Measurements from ENCODE around the gene DAO. TPM values are rescaled to one million over a fixed set of nuclear protein-coding genes. Genes with fewer than 3 reads are reported as not detected.

DAO gene
- total RNA-seq (not detected), total RNA-seq (0 to 0.15 reads per million in 2 donors)

DNA sequence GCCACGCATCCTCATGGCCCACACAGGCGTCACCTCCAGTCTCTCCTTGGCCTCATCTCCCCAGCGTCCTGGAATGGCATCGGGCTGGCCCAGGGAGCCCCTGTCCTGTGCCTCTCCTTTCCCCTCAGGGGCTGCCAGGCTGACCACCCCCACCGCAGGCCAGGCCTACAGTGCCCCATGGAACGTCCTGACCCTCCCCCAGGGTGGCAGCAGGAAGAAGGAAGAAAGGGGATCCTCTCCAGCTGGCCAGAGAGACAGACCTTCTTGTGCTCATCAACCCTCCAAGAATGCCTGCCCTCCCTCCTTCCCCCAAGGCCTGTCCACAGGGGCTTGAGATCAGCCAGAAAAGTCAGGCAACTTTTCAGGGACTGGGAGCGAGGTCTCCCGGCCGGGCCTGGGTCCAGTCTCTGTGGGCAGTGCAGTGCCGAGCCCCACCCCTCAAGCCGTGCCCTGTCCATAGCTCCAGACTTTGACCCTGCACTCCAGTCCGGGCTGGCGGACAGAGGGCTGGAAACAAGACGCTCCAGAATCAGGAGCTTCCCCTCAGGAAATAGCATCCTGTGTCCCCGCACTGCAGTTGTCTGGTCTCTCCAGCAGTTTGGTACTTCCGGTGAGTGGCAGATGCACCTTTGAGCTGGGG is at the start of gene DAO:
Gene DAO, plus strand, starts transcription at position 478 of the 640 bp plus-strand sequence. CDS start 4,915 bp downstream, outside the sequence.
- Mint-ChIP-seq H3K27ac (no peak within 1 kb of the TSS), H3K4me3 (no peak within 1 kb of the TSS), H3K4me1 (peaks cover 2% of the 10 kb centered on the region), H3K27me3 (no peaks in the 10 kb centered on the region), H3K36me3 (ENCODE audit: low read depth) (no peaks in the 10 kb centered on the region)
- no peaks in the 10 kb centered on the region for H3K9me3 ChIP-seq (ENCODE audit: control insufficient read depth, low read length, poor library complexity, severe bottlenecking)
- DNase-seq = no peak
- no peak for ATAC-seq

DNA sequence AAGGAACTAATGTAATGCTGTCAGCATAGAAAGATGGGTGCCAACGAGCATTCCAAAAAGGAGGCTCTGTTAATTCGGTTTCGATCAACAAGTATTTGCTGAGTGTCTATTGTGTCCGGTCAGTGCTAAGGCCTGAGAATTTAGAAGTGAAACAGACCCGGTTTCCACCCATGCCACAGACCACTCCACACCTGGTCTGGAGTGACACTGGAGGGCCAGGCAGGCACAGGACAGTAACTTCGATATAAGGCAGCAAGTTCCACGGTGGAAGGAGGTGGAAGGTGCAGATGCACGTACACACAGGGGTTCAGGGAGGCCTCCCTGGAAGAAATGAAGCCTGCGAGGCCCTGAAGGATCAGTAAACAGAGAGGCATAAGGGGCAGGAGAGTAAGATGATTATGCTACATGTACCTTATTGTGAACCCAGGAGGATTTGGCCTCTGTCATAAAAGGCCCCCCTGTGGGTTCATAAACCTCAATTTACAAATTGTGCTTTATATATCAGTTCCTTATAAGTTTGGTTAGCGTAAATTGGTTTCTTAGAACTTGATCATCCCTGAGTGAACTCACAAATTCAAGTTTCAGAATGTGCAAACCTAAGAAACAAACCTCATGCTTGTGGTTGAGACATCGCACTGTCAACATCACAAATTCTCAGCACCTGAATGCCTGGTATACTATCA is 48.4 kb upstream of the DAO start:
- Mint-ChIP-seq H3K27ac (no peak overlapping the region), H3K4me1 (peaks cover 14% of the 10 kb centered on the region), H3K27me3 (no peaks in the 10 kb centered on the region), H3K4me3 (no peak overlapping the region), H3K36me3 (ENCODE audit: low read depth) (peaks cover 4% of the 10 kb centered on the region)
- H3K9me3 ChIP-seq (ENCODE audit: control insufficient read depth, low read length, poor library complexity, severe bottlenecking) = no peaks in the 10 kb centered on the region
- DNase-seq (no peak), ATAC-seq (no peak)

DNA sequence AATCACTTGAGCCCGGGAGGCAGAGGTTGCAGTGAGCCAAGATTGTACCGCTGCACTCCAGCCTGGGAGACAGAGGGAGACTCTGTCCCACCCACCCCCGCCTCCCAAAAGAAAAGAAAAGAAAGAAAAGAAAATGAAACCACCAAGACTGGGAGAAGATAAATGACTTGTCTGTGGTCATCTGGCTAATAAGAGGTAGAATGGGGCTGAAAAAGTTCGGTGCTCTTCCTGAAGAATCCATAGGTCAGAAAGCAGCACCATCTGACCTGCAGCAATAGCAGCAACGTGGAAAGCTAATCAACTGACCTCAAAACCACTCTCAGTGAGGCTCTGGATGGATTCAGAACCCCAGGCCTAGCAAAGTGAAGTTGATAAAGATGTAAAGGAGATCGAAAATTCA is 47.7 kb upstream of the DAO start:
- no peak overlapping the region for H3K27ac Mint-ChIP-seq
- ATAC-seq = no peak
- no peaks in the 10 kb centered on the region for H3K27me3 Mint-ChIP-seq
- no peaks in the 10 kb centered on the region for H3K9me3 ChIP-seq (ENCODE audit: control insufficient read depth, low read length, poor library complexity, severe bottlenecking)
- peaks cover 4% of the 10 kb centered on the region for H3K36me3 Mint-ChIP-seq (ENCODE audit: low read depth)
- no peak overlapping the region for H3K4me3 Mint-ChIP-seq
- no peak for DNase-seq
- peaks cover 11% of the 10 kb centered on the region for H3K4me1 Mint-ChIP-seq

DNA sequence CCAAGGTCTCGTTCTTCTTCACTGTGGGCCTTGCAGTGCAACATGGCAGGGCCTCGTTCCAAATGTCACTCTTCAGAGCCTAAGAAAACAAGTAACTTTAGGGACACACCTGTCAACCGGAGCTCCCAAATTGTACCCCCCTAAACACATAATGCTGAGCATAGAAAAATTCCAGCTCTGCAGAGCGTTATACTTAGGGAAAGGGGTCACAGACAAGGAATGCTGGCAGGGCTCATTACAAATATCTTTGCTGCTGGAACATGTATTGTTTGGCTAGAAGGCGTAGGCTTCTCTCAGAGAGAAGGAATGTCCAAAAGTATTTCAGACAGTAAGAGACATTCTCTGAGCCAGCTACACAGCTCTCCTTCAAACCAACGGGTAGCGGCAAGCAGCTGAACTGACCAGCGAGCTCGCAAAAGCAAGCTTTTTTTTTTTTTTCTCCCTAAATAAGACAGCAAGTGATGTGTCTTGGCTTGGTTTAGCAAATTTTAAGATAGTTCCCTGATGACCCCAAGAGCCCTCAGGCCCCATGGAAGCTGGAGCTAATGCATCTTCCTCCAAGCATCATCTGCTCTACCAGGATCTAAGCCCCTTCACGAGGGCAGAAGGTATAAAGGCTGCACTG is 47.0 kb upstream of the DAO start:
- ATAC-seq (no peak), DNase-seq (no peak)
- no peaks in the 10 kb centered on the region for H3K9me3 ChIP-seq (ENCODE audit: control insufficient read depth, low read length, poor library complexity, severe bottlenecking)
- no peak overlapping the region for H3K27ac Mint-ChIP-seq
- H3K27me3 Mint-ChIP-seq = no peaks in the 10 kb centered on the region
- no peak overlapping the region for H3K4me3 Mint-ChIP-seq
- peaks cover 13% of the 10 kb centered on the region for H3K4me1 Mint-ChIP-seq
- H3K36me3 Mint-ChIP-seq (ENCODE audit: low read depth) = peaks cover 4% of the 10 kb centered on the region

DNA sequence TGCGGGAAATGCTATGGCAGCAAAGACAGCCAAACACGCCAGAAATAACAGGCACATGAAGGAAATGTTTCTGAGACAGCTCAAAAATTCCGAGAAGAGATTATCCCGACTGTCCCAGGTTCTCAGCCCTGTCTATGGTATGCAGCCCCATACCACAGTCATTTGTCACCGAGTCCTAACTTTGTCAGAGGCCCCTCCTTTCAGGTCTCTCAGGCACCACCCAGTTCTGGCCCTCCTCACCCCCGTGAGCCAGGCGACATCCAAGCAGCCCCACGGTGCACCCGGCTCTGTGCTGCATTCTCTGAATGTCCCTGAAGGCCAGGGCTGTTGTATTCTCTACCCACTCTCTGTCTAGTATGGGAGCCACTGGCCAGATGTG is 46.5 kb upstream of the DAO start:
- Mint-ChIP-seq H3K27me3 (no peaks in the 10 kb centered on the region), H3K27ac (no peak overlapping the region), H3K4me3 (no peak overlapping the region), H3K4me1 (peaks cover 18% of the 10 kb centered on the region), H3K36me3 (ENCODE audit: low read depth) (peaks cover 4% of the 10 kb centered on the region)
- no peaks in the 10 kb centered on the region for H3K9me3 ChIP-seq (ENCODE audit: control insufficient read depth, low read length, poor library complexity, severe bottlenecking)
- ATAC-seq (no peak), DNase-seq (no peak)

DNA sequence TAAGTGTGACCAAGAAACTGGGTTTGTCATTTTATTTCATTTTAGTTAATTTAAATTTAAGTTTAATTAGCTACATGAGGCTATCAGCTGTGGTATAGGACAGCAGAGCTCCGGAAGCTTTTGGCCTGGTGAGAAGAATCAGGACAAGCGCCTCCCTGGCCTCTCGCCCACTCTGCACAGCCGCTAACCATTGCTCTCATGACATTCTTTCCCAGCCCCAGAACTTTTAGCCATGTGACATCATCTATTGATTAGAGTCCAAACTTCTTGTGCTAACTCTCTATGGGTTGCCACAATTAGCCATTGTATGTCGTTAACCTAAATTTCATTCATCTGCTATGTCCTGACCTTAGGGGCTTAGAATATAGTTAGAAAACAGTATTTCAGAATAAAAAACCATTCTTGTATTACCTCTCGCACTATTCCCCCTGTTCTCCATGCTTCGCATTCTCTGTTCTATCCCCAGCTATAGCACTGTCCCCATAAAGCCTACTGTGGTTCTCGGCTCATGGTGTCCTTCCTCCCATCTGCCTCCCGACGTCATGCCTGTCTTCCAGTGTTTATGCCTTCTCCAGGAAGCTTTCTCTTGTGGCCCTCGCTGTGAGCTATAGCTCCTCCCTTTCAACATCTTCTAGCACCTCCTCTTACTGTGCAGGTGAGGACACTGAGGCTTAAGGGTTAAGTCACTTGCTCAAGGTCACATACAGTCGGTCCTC is 46.0 kb upstream of the DAO start:
- DNase-seq (no peak), ATAC-seq (no peak)
- Mint-ChIP-seq H3K27me3 (no peaks in the 10 kb centered on the region), H3K36me3 (ENCODE audit: low read depth) (peaks cover 4% of the 10 kb centered on the region), H3K27ac (peak overlapping the region; percentile 34), H3K4me1 (peaks cover 23% of the 10 kb centered on the region), H3K4me3 (no peak overlapping the region)
- no peaks in the 10 kb centered on the region for H3K9me3 ChIP-seq (ENCODE audit: control insufficient read depth, low read length, poor library complexity, severe bottlenecking)

DNA sequence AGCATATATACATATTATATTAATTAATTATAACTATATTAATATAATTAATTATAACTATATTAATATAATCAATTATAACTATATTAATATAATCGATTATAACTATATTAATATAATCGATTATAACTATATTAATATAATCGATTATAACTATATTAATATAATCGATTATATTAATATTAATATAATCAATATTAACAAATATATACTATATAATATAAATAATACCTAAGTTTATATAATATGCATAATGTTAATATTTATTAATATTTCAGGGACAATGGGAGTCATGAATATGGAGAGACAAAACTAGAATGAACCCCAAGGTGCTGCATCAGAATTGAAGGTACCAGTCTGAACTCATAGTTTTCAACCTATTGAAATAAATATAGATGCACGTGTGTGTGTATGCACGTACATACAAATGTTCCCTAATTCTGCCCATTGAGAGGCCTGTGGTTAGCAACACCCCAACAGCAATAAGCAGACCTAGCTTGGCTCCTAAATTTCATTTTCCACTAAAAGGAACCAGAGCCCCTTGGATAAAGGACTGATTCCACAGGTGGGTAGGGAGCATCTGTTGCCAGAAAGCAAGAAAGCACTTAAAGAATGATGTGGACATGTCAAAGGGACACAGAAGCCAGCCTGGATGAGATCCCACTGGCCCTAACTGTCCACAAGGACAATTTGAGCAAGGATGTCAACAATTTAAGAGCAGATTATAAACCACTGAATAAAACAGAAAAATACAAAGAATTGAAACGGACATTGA is 43.8 kb upstream of the DAO start:
- Mint-ChIP-seq H3K4me1 (peaks cover 26% of the 10 kb centered on the region), H3K27ac (peak overlapping the region; percentile 95), H3K4me3 (no peak overlapping the region), H3K27me3 (no peaks in the 10 kb centered on the region), H3K36me3 (ENCODE audit: low read depth) (peaks cover 3% of the 10 kb centered on the region)
- no peaks in the 10 kb centered on the region for H3K9me3 ChIP-seq (ENCODE audit: control insufficient read depth, low read length, poor library complexity, severe bottlenecking)
- DNase-seq = no peak
- no peak for ATAC-seq

DNA sequence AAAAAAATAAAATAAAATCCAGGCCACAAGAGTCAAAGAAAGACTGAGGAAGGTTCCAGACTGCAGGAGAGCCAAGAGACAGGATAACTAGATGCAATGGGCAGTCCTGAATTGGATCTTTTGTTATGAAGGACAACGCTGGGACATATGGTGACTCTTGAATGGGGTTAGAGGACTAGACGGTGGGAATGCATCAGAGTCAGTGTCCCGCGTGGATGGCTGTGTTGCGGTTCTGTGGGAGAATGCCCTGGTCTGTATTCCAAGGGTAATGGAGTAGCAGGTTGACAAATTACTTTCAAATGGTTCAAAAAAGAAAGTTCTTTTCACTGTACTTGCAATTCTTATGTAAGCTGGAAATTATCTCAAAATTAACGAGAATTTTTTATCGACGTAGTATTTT is 42.7 kb upstream of the DAO start:
- DNase-seq = no peak
- no peaks in the 10 kb centered on the region for H3K9me3 ChIP-seq (ENCODE audit: control insufficient read depth, low read length, poor library complexity, severe bottlenecking)
- peak overlapping the region; percentile 95 for H3K27ac Mint-ChIP-seq
- ATAC-seq = no peak
- H3K4me1 Mint-ChIP-seq = peaks cover 28% of the 10 kb centered on the region
- H3K36me3 Mint-ChIP-seq (ENCODE audit: low read depth) = peaks cover 3% of the 10 kb centered on the region
- H3K27me3 Mint-ChIP-seq = no peaks in the 10 kb centered on the region
- H3K4me3 Mint-ChIP-seq = no peak overlapping the region

DNA sequence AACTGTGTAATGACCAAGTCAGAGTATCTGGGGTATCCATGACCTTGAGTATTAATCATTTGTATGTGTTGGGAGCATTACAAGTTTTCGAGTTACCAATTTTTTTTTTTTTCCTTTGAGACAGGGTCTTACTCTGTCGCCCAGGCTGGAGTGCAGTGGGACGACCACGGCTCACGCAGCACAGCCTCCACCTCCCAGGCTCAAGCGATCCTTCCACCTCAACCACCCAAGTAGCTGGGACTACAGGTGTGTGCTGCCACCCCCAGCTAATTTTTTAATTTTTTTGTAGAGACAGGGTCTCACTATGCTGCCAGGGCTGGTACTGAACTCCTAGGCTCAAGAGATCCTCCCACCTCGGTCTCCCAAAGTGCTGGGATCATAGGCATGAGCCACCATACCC is 42.2 kb upstream of the DAO start:
- Mint-ChIP-seq H3K27me3 (no peaks in the 10 kb centered on the region), H3K36me3 (ENCODE audit: low read depth) (peaks cover 3% of the 10 kb centered on the region), H3K27ac (peak overlapping the region; percentile 95), H3K4me1 (peaks cover 28% of the 10 kb centered on the region), H3K4me3 (no peak overlapping the region)
- DNase-seq (no peak), ATAC-seq (no peak)
- H3K9me3 ChIP-seq (ENCODE audit: control insufficient read depth, low read length, poor library complexity, severe bottlenecking) = no peaks in the 10 kb centered on the region

DNA sequence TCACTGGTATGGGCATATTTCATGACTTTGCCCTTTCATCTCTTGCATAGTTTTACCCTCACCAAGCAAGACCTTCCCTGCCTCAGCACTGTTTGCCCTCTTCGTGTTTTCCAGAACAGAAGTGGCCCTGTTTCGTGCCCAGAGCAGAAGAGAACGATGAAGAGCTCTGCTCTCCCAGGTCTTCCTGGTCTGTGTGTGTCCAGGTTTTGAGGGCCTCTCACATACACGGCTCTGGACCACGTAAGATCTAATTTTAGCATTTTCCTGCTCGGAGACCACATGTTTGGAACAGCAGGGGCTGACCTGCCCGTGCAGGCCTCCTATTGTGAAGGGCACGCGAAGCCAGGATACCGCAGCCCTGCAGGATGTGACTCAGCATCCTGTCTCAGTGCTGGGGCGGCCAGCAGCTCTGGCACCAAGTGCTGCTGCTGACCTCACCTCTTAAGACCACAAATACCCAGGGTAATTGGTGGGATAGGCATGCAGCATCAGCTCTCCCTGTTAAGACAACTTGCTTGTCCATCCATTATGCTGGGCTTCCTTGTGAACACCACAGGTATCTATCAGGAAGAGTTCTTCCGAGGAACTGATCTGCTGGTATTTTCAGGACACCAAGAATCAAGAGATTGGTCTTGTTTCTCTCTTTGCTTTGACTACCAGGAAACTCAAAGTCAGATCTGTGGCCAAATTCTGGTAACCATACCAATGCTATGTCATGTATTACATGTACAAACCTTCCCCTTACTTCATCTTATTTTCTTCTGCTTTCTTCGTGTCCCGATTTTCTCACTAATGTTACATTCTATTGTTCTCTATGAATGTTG is 41.5 kb upstream of the DAO start:
- Mint-ChIP-seq H3K27ac (peak overlapping the region; percentile 95), H3K27me3 (no peaks in the 10 kb centered on the region), H3K4me3 (peak overlapping the region; percentile 82), H3K36me3 (ENCODE audit: low read depth) (peaks cover 3% of the 10 kb centered on the region), H3K4me1 (peaks cover 28% of the 10 kb centered on the region)
- DNase-seq (peak; percentile 27 to 45 (median 31)), ATAC-seq (peak; percentile 94)
- no peaks in the 10 kb centered on the region for H3K9me3 ChIP-seq (ENCODE audit: control insufficient read depth, low read length, poor library complexity, severe bottlenecking)

DNA sequence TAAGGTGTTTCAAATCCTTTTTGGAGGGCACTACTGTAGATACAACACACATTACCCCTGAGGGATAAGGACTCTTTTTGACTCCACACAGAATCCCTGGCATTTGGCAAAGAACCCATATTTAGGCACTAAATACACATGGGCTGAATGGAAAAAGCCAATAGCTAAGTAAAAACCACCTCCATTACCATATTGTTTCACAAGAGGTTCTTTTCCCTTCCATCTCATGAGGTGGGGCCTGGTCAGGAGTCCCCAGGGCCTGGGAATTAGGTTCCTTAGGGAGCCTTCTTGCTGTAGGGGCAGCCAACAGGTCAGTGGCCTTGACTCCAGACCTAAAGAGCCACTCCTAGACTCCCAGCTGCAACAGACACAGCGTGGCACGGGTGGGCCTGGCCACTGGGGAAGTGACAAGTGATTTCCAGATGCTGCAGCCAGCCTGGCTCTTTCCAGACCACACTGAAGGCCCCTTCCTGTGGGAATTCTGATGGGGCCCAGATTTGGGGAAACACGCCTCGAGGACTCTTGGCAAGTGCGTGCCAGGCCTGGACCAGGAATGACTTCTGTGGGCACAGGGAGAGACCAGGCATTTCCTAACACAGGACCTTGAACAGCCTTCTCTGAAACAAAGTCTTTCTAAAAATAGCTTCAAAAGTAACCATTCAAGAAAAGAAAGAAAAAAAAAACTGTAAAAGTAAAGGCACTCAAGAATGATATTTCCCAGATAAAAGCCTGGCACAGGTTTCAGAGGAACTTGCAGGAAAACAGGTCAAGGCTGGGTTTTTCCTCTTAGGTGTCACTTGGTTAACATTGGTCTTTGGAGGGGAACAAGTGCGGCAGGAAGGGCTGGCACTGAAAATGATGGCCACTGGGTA is 40.6 kb upstream of the DAO start:
- ATAC-seq = no peak
- no peak for DNase-seq
- H3K4me3 Mint-ChIP-seq = peak overlapping the region; percentile 82
- H3K27ac Mint-ChIP-seq = peak overlapping the region; percentile 95
- no peaks in the 10 kb centered on the region for H3K27me3 Mint-ChIP-seq
- no peaks in the 10 kb centered on the region for H3K36me3 Mint-ChIP-seq (ENCODE audit: low read depth)
- peaks cover 26% of the 10 kb centered on the region for H3K4me1 Mint-ChIP-seq
- no peaks in the 10 kb centered on the region for H3K9me3 ChIP-seq (ENCODE audit: control insufficient read depth, low read length, poor library complexity, severe bottlenecking)
